H7 (cell line): ENCODE results near the gene DHRSX. TPM values are rescaled to one million over a fixed set of nuclear protein-coding genes. Genes with fewer than 3 reads are reported as not detected.
"Not testable (repeated sequence)": the region's sequence is repeated elsewhere in the genome, so short reads cannot be mapped to it uniquely, and the experiment has no call there.

Experiments used
- DNase-seq: peaks from one replicate; pipeline ENCODE4 v3.0.0; 2012
- H3K27me3 ChIP-seq: 2 replicates; pipeline ENCODE4 v1.6.0; 2011; ENCODE audit warnings: mild to moderate bottlenecking, low read length; ENCODE audit not compliant: control insufficient read depth, insufficient read depth
- H3K36me3 ChIP-seq: replicated peaks from 2 replicates; pipeline ENCODE4 v1.5.1; 2011; ENCODE audit warnings: low read length; ENCODE audit not compliant: control insufficient read depth, insufficient read depth
- H3K4me3 ChIP-seq: 2 replicates; pipeline ENCODE4 v1.5.1; 2011; ENCODE audit warnings: low read depth, mild to moderate bottlenecking, control low read depth, low read length, moderate library complexity; ENCODE audit not compliant: insufficient read depth
- total RNA-seq: library from RNA; depleted of rRNA; stranded (reverse); fragments of >200 nt; shearing (Covaris generic); gene quantifications from 2 replicates; pipeline ENCODE4 v1.2.3, GENCODE V29; 2014

The DHRSX gene
- total RNA-seq, 1 experiment from 2014 or later: 25.5 TPM

DNA sequence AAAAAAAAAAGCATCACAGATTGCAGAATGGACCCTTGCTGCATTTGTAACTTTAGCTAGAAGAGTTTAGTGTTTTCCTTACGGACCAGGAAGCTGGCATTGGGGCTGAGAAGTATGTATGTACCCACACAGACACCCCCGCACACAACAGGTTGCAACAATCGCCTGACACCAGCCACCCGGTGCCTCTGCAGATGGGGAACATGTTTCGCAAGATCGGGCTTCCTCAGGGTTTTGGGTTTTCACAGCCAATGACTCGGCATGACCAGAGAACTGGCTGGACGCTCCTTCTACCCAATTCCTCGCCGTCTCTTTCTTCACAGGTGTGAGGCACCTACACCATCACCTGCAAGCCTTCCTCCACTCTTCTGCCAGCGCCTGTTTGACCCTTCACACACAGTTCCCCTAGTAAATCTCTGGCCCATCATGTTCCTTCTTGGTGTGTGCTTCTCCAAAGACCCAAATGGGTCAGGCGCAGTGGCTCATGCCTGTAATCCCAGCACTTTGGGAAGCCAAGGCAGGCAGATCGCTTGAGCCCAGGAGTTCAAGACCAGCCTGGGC, 70.4 kb downstream of the DHRSX start:
- no peaks in the 10 kb centered on the region for H3K36me3 ChIP-seq
- no peak for DNase-seq
- H3K27me3 ChIP-seq: no peaks in the 10 kb centered on the region
- no peak overlapping the region for H3K4me3 ChIP-seq

- Histone ChIP-seq H3K36me3 (no peaks in the 10 kb centered on the region; the same call in none of the 2 replicates), H3K27me3 (no peaks in the 10 kb centered on the region), H3K4me3 (no peak overlapping the region)
- no peak for DNase-seq
Observed at GRCh38 chrX:2427737-2428136, 73.0 kb downstream of the DHRSX start.

DNA sequence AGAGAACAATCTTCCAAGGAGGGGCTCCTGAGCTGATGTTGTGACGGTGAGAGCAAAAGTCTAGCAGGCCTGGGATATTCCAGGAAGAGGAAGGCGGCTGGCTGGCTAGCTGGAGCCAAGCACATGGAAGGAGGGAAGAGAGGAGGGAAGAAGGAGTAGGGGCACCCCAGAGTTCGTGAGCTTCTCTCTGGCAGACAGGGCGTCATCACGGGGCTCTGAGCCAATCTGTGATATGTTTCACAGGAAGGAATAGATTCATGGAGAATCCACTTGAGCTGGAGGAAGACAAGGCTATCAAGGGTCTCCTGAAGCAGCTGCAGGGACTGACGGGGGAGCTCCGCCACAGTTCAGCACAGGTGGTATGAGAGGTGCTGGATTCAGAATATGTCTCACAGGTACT, 73.6 kb downstream of the DHRSX start:
- no peak for DNase-seq
- Histone ChIP-seq H3K36me3 (no peaks in the 10 kb centered on the region; the same call in none of the 2 replicates), H3K4me3 (no peak overlapping the region), H3K27me3 (no peaks in the 10 kb centered on the region)

- H3K27me3 ChIP-seq: no peaks in the 10 kb centered on the region
- no peak for DNase-seq
- no peak overlapping the region for H3K4me3 ChIP-seq
- H3K36me3 ChIP-seq: no peaks in the 10 kb centered on the region; the same call in none of the 2 replicates
Observed at GRCh38 chrX:2426289-2426882, 74.4 kb downstream of the DHRSX start.

DNA sequence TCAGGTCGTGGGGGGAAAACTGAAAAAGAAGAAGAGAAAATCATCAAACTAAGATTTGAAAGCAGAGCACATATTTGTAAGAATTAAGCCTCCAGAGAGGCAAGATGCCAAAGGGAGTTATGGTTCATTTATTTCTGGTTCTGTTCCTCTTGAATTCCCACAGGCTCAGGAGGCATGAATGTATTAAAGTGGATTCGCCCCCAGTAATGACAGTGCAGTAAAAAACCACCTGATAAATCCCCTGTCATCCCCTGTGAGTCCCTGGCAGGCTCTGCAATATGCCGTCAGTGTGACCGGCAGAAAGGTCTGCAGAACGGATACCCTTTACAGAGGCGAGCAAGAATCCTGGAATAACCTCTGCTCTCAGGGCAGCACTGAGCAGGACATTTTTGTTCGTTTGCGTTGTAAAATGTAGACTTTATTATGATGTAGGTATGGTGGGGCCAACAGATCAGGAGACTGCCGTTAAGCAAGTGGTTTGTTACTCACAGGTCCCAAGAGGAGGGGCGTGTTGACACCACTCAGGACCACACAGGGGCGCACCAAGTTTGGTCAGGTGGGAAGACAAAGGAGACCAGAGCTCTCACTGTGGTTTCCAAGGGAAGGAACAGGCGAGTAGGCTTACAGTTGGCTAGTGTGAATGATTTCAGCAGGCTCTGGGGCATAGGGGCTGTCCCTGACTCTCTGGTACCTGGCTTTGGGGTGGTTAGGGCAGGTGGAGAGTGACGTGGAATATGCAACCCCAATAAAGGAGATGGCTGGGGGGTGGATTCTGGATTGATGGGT, 75.3 kb downstream of the DHRSX start:
- no peaks in the 10 kb centered on the region; the same call in none of the 2 replicates for H3K36me3 ChIP-seq
- DNase-seq: peak; percentile 53
- no peak overlapping the region for H3K4me3 ChIP-seq
- H3K27me3 ChIP-seq: no peaks in the 10 kb centered on the region

GRCh38 chrX:2424317-2424716, 76.5 kb downstream of the DHRSX start:
- no peaks in the 10 kb centered on the region for H3K27me3 ChIP-seq
- no peaks in the 10 kb centered on the region; the same call in none of the 2 replicates for H3K36me3 ChIP-seq
- no peak overlapping the region for H3K4me3 ChIP-seq
- DNase-seq: no peak

GRCh38 chrX:2423899-2424298, 76.9 kb downstream of the DHRSX start:
- no peaks in the 10 kb centered on the region; the same call in none of the 2 replicates for H3K36me3 ChIP-seq
- no peak overlapping the region for H3K4me3 ChIP-seq
- no peaks in the 10 kb centered on the region for H3K27me3 ChIP-seq
- no peak for DNase-seq

DNA sequence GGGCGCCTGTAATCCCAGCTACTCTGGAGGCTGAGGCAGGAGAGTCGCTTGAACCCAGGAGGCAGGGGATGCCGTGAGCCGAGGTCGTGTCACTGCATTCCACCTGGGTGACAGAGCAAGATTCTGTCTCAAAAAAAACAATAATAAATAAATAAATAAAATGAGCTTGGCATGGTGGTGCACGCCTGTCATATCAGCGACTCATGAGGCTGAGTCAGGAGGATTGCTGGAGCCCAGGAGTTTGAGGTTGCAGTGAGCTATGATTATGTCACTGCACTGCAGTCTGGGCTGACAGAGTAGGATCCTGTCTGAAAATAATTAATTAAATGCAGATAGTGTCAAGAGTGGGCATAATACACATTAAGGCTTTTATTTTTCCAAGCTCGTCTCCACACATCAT, 77.5 kb downstream of the DHRSX start:
- Histone ChIP-seq H3K36me3 (no peaks in the 10 kb centered on the region; the same call in none of the 2 replicates), H3K4me3 (no peak overlapping the region), H3K27me3 (no peaks in the 10 kb centered on the region)
- no peak for DNase-seq

GRCh38 chrX:2419418-2419817, 81.4 kb downstream of the DHRSX start:
- not testable (repeated sequence) for H3K36me3 ChIP-seq, DNase-seq, H3K27me3 ChIP-seq, H3K4me3 ChIP-seq

- Histone ChIP-seq H3K4me3 (no peak overlapping the region), H3K27me3 (no peaks in the 10 kb centered on the region), H3K36me3 (no peaks in the 10 kb centered on the region; the same call in 1 of the 2 replicates)
- no peak for DNase-seq
Observed at GRCh38 chrX:2418000-2418399, 82.8 kb downstream of the DHRSX start.

GRCh38 chrX:2416851-2417604, 83.7 kb downstream of the DHRSX start:
- H3K36me3 ChIP-seq: no peaks in the 10 kb centered on the region; the same call in 1 of the 2 replicates
- H3K27me3 ChIP-seq: no peaks in the 10 kb centered on the region
- no peak overlapping the region for H3K4me3 ChIP-seq
- DNase-seq: no peak

- no peak for DNase-seq
- H3K36me3 ChIP-seq: no peaks in the 10 kb centered on the region
- H3K27me3 ChIP-seq: no peaks in the 10 kb centered on the region
- no peak overlapping the region for H3K4me3 ChIP-seq
Observed at GRCh38 chrX:2414384-2414783, 86.4 kb downstream of the DHRSX start.

GRCh38 chrX:2413969-2414368, 86.8 kb downstream of the DHRSX start:
- DNase-seq: no peak
- Histone ChIP-seq H3K36me3 (no peaks in the 10 kb centered on the region), H3K27me3 (no peaks in the 10 kb centered on the region), H3K4me3 (no peak overlapping the region)

DNA sequence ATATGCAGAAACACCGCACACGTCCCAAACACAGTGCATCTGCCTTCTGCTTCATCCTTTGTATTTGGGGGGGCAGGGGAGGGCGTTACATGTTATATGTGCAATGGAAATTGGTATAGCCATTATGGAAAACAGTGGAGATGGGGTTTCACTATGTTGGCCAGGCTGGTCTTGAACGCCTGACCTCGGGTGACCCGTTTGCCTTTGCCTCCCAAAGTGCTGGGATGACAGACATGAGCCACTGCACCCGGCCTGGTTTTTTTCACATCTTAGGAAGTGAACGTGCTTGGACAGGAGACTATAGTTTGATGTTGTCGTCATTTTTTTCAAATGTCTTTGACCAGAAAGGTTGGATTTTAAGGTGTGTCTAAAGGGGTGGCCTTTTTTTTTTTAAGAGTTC, 88.6 kb downstream of the DHRSX start:
- no peaks in the 10 kb centered on the region for H3K27me3 ChIP-seq
- no peak overlapping the region for H3K4me3 ChIP-seq
- no peak for DNase-seq
- H3K36me3 ChIP-seq: peaks cover 7% of the 10 kb centered on the region
